GM23338 (cell line): ENCODE measurements around the gene WIPI1.

Experiments
- EZH2 ChIP-seq: fragments of 200-600 bp; sonication (generic); IDR thresholded peaks from one replicate; pipeline ENCODE4 v1.8.0; 2017; ENCODE audit warnings: antibody characterized with exemption, mild to moderate bottlenecking, low read depth; ENCODE audit not compliant: unreplicated experiment
- EZH2phosphoT487 ChIP-seq: fragments of 200-600 bp; sonication (generic); IDR thresholded peaks from one replicate; pipeline ENCODE4 v1.8.1; 2018; ENCODE audit warnings: antibody characterized with exemption; ENCODE audit not compliant: unreplicated experiment
- JUNB ChIP-seq: IDR thresholded peaks from one replicate; pipeline ENCODE4 v1.6.1; 2016; ENCODE audit warnings: antibody characterized with exemption; ENCODE audit not compliant: unreplicated experiment
- POLR2AphosphoS5 ChIP-seq: IDR thresholded peaks from 2 replicates; pipeline ENCODE4 v1.6.1; 2016; ENCODE audit warnings: antibody characterized with exemption, low read depth
- STAT1 ChIP-seq: IDR thresholded peaks from one replicate; pipeline ENCODE4 v1.6.1; 2016; ENCODE audit warnings: antibody characterized with exemption; ENCODE audit not compliant: unreplicated experiment
- TF ChIP-seq, protein P1 (sequence below), 2 experiments: fragments of 200-600 bp in 1 of 2; sonication (generic) in 1 of 2; conservative IDR thresholded peaks; 2 replicates each; pipeline versions ENCODE4 v1.5.1 to v1.6.1; 2016 to 2017; ENCODE audit warnings: antibody characterized with exemption in 2 of 2, low read depth in 2 of 2, mild to moderate bottlenecking in 2 of 2, moderate library complexity in 1 of 2

DNA sequence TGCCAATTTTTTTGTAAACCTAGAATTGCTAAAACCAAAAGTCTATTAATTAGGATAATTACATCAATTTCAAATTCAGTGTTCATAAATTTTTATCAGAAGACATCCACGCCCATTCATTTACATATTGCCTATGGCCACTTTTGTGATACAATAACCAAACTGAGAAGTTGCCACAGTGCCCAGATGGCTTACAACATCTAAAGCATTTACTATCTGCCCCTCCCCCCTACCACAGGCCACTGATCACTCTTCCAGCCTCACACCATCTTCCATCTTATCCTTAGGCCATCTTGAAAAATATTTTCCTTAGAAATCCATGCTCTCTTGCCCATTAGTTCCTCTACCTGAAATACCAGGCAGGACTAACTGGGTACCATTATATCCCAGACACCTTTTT, 48.7 kb upstream of the WIPI1 start:
- TF ChIP-seq POLR2AphosphoS5 (no peak), EZH2phosphoT487 (no peak), EZH2 (no peak), JUNB (no peak), STAT1 (no peak)
- TF ChIP-seq, protein P1, sequence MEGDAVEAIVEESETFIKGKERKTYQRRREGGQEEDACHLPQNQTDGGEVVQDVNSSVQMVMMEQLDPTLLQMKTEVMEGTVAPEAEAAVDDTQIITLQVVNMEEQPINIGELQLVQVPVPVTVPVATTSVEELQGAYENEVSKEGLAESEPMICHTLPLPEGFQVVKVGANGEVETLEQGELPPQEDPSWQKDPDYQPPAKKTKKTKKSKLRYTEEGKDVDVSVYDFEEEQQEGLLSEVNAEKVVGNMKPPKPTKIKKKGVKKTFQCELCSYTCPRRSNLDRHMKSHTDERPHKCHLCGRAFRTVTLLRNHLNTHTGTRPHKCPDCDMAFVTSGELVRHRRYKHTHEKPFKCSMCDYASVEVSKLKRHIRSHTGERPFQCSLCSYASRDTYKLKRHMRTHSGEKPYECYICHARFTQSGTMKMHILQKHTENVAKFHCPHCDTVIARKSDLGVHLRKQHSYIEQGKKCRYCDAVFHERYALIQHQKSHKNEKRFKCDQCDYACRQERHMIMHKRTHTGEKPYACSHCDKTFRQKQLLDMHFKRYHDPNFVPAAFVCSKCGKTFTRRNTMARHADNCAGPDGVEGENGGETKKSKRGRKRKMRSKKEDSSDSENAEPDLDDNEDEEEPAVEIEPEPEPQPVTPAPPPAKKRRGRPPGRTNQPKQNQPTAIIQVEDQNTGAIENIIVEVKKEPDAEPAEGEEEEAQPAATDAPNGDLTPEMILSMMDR (conservative IDR thresholded peaks at IDR 0.05; ENCODE audit: low read depth in 2 of 2), result no peak
